T-helper 1 cell treated with Interleukin-12 subunit alpha and Interleukin-12 subunit beta and Interleukin-4 antibody, amounts not matched to agents 30 μg/mL and 1 μg/mL, for 36 hours (primary cell): ENCODE measurements around the gene THSD7B.
"Not testable (repeated sequence)": the region's sequence is repeated elsewhere in the genome, so short reads cannot be mapped to it uniquely, and the experiment has no call there.

ENCODE experiments used
- H3K27ac Mint-ChIP-seq: one replicate; pipeline ENCODE4 v1.8.0; 2021; ENCODE audit warnings: mild to moderate bottlenecking, mixed read lengths
- H3K27me3 Mint-ChIP-seq: one replicate; pipeline ENCODE4 v1.8.0; 2021; ENCODE audit warnings: low read depth, mixed read lengths
- H3K36me3 Mint-ChIP-seq: one replicate; pipeline ENCODE4 v1.8.0; 2021; ENCODE audit warnings: low read depth, mixed read lengths
- H3K4me1 Mint-ChIP-seq: one replicate; pipeline ENCODE4 v1.8.0; 2021; ENCODE audit warnings: low read depth, mixed read lengths
- H3K4me3 Mint-ChIP-seq: one replicate; pipeline ENCODE4 v1.8.0; 2021; ENCODE audit warnings: mild to moderate bottlenecking, moderate library complexity, mixed read lengths
- H3K9me3 Mint-ChIP-seq: one replicate; pipeline ENCODE4 v1.8.0; 2021; ENCODE audit warnings: mixed read lengths

The THSD7B gene

DNA sequence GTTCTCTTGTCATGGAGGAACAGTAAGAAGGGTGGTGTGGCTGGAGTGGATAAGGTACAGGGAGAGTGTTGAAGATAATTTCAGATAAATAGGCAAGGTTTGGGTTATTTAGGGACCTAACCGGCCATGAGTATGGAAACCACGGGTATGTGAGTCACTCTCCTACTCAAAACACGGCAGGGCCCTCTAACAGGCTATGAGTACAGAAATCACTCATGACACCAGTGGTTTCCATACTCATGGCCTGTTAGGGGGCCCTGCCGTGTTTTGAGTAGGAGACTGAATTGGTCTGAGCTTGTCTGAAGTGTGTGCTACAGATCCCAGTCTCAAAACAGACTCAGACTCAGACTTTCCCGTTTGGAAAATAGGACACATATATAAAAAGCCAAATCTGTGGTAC is 770.6 kb downstream of the THSD7B start:
- Mint-ChIP-seq H3K36me3 (no peaks in the 10 kb centered on the region), H3K27me3 (no peaks in the 10 kb centered on the region), H3K27ac (no peak overlapping the region), H3K9me3 (peaks cover 4% of the 10 kb centered on the region), H3K4me3 (no peak overlapping the region), H3K4me1 (no peaks in the 10 kb centered on the region)

DNA sequence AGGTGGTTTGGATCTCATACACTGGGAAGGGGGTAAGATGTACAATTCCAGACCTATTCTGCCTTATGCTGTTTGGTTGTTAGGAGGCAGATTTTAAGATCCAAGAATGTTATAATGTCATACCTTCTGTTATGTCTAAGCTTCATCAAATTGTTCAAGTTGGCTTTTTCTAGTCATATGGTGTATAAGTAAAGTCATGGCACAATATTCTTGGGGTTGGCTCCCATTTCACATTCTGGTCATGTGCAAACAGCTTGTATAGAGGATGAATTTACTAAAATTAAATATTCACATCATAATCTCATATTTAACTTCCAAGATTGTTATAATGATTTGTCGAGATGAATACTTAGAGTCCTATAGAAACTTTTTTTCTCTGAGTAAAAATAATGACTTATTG is 774.0 kb downstream of the THSD7B start:
- Mint-ChIP-seq H3K9me3 (peaks cover 4% of the 10 kb centered on the region), H3K27me3 (no peaks in the 10 kb centered on the region), H3K4me1 (no peaks in the 10 kb centered on the region)

DNA sequence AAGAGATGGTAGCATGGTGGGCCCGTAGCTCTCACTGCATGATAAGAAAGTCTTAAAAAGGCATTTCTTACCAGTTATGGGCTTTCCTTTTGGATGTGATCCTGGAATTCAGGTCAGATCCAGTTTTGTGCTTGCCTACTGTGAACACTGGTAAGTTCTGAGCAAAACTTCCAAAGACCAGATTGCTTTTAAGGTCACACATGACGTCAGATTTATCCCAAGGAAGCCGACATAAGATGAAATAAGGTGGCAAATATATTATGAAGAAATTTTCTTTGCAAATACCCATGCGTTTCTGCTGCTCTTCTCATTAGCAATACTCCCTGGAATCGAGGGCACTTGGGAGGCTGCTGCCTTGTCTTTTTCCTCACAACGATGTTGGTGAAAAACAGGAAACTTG is 782.5 kb downstream of the THSD7B start:
- Mint-ChIP-seq H3K27ac (no peak overlapping the region), H3K4me3 (no peak overlapping the region), H3K27me3 (no peaks in the 10 kb centered on the region), H3K9me3 (peaks cover 6% of the 10 kb centered on the region), H3K4me1 (no peaks in the 10 kb centered on the region), H3K36me3 (no peaks in the 10 kb centered on the region)

More for the DNA sequence above, 774.0 kb downstream of the THSD7B start:
- Mint-ChIP-seq H3K27ac (no peak overlapping the region), H3K36me3 (no peaks in the 10 kb centered on the region), H3K4me3 (no peak overlapping the region)

DNA sequence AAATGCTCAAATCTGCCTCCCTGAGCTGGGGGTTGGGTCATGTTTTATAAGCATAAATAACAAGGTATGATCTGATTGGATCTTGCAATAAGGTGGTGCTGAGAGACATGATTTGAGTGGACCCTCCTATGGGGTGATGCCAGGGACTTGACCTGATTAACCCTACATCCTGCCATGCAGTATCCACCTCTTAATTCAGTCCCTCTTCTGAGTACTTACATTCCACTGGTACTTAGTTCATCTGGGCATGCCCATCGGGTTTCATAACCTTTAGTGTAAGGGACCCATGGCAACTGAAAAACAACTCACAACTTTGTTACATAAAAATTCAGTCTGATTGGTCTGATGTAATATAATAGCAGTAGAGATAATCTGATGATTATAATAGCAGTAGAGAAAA is 801.0 kb downstream of the THSD7B start:
- no peak overlapping the region for H3K4me3 Mint-ChIP-seq
- H3K9me3 Mint-ChIP-seq: peaks cover 5% of the 10 kb centered on the region
- H3K27ac Mint-ChIP-seq: no peak overlapping the region
- no peaks in the 10 kb centered on the region for H3K27me3 Mint-ChIP-seq
- H3K4me1 Mint-ChIP-seq: no peaks in the 10 kb centered on the region
- H3K36me3 Mint-ChIP-seq: no peaks in the 10 kb centered on the region

DNA sequence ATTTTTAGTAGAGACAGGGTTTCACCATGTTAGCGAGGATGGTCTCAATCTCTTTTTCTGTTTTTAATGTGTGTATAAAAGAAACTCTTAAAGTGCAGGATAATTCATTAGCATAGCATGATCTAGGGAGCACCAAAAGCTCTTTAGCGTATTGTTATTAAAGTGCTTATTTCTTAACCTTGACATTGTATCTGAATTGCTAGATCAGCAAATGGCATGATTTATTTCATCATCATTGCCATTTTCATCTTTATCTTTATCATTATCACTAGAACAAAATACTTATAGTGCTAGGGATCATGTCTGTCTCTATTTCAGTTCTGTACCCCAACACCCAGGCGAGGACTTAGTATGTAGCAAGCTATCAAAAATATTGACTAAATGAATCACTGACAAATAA is 805.1 kb downstream of the THSD7B start:
- H3K9me3 Mint-ChIP-seq: peaks cover 5% of the 10 kb centered on the region
- H3K27ac Mint-ChIP-seq: no peak overlapping the region
- H3K36me3 Mint-ChIP-seq: no peaks in the 10 kb centered on the region
- H3K4me3 Mint-ChIP-seq: no peak overlapping the region
- H3K27me3 Mint-ChIP-seq: no peaks in the 10 kb centered on the region
- H3K4me1 Mint-ChIP-seq: no peaks in the 10 kb centered on the region

DNA sequence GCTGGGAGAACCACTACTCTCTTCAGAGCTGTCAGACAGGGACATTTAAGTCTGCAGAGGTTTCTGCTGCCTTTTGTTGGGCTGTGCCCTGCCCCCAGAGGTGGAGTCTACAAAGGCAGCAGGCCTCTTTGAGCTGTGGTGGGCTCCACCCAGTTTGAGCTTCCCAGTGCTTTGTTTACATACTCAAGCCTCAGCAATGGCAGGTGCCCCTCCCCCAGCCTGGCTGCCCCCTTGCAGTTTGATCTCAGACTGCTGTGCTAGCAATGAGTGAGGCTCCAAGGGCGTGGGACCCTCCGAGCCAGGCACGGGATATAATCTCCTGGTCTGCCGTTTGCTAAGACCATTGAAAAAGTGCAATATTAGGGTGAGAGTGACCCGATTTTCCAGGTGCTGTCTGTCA is 822.5 kb downstream of the THSD7B start:
- not testable (repeated sequence) for H3K9me3 Mint-ChIP-seq, H3K27me3 Mint-ChIP-seq, H3K27ac Mint-ChIP-seq, H3K36me3 Mint-ChIP-seq, H3K4me3 Mint-ChIP-seq, H3K4me1 Mint-ChIP-seq

DNA sequence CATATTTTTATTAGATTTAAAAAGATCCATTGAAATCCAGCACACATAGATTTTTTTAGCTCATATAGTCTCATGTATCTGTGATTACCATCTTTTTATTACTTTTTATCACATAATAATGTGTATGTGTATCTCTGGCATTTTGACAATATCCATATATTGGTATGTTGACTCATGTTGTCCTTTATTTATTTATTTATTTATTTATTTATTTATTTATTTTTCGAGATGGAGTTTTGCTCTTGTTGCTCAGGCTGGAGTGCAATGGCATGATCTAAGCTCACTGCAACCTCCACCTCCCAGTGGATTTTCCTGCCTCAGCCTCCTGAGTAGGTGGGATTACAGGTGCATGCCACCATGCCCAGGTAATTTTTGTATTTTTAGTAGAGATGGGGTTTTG is 823.2 kb downstream of the THSD7B start:
- not testable (repeated sequence) for H3K27ac Mint-ChIP-seq, H3K27me3 Mint-ChIP-seq, H3K9me3 Mint-ChIP-seq, H3K4me1 Mint-ChIP-seq, H3K36me3 Mint-ChIP-seq, H3K4me3 Mint-ChIP-seq

DNA sequence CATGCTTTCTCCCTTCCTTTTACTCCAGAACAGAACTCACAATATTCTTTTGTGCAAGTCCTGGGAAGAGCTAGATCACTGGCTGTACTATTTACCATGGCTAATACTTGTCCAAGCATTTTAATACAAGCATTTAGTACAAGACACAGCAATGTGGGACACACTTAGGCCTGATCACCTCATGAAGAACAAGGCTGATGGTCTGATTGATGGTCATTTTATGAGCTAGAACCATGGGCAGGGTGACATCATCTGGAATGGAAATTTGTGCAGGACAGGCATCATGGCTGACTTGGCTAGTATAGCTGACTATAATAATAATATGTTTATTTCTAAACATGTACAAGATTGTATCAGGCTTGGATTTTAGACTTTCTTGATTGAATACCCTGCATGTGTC is 824.8 kb downstream of the THSD7B start:
- Mint-ChIP-seq H3K4me1 (no peaks in the 10 kb centered on the region), H3K36me3 (no peaks in the 10 kb centered on the region), H3K27me3 (no peaks in the 10 kb centered on the region), H3K9me3 (peaks cover 7% of the 10 kb centered on the region), H3K4me3 (no peak overlapping the region), H3K27ac (no peak overlapping the region)

DNA sequence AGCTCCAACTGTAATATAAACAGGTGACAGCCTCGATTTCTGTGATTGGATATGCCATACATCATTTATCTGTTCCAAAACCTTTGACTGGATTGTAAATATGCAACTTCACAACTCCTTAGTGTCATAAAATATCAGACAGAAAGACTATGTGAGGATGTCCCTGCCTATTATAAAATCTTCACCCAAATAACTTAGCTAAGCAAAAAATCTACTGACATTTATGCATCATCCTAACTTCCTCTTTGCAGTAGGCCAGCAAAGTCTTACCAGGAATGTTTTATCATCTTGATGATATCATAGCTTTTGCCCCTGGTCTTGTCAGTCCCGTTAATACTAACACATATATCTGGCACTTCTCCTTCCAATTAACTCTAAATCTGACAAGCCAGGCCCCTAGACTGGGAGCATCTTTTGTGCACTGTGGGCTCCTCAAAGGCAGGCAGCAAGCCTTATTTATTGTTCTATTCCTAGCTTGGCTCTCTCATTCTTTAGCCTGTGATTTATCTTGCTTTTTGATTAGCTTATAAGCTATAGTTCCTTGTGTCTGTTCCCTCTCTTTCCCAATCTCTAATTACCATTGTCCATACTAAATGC is 842.5 kb downstream of the THSD7B start:
- Mint-ChIP-seq H3K9me3 (no peaks in the 10 kb centered on the region), H3K36me3 (no peaks in the 10 kb centered on the region), H3K4me3 (no peak overlapping the region), H3K27ac (no peak overlapping the region), H3K4me1 (no peaks in the 10 kb centered on the region), H3K27me3 (no peaks in the 10 kb centered on the region)

DNA sequence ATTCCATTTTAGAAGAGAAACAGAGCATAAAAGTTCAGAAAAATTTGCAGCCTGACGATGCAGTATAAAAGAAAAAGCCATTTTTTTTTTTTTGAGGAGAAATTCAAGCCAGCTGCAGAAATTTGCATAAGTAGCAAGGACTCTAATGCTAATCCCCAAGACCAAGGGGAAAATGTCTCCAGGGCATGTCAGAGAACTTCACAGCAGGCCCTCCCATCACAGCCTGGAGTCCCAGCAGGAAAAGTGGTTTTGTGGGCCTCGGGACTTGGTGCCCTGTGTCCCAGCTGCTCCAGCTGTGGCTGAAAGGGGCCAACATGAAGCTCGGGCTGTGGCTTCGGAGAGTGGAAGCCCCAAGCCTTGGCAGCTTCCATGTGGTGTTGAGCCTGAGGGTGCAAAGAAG is 873.6 kb downstream of the THSD7B start:
- Mint-ChIP-seq H3K4me1 (no peaks in the 10 kb centered on the region), H3K36me3 (no peaks in the 10 kb centered on the region), H3K27me3 (no peaks in the 10 kb centered on the region), H3K27ac (no peak overlapping the region), H3K9me3 (no peaks in the 10 kb centered on the region), H3K4me3 (no peak overlapping the region)

DNA sequence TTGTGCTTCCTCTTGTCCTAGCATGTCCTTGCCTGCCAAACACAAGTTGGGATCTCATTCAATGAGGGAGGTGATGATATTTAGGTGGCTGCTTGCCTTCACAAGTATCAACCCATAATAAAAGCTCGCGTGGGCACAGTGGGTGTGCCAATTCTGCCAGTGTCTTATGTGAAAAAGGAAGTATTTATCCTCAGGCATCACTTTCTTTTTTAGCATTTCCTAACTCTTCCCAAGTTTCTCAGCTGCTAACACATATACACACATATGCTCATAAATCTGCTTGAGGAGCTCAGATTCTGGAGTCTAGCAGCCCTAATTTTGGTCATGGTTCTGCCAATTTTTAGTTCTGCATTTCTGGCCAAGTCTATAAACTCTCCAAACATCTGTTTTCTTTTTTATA is 879.4 kb downstream of the THSD7B start:
- Mint-ChIP-seq H3K9me3 (no peaks in the 10 kb centered on the region), H3K4me1 (no peaks in the 10 kb centered on the region)

DNA sequence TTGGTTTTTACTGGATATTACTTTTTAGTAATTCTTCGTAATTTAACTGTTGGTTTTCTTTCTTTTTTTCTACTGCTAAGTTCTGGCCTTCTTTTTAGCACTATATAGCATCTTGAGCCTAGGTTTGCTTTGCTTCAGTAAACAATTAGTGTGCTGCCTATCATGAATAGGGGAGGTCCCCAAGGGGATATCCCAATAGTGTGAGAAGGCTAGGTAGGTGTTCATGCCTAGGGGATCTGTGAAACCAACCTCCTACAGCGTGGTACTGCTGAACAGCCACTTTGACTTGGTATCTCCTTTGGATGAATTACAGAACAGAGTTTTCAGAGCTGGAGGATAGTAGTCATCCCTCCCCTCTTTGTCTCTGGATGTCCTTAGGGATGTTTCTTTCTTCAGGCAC is 888.7 kb downstream of the THSD7B start:
- no peaks in the 10 kb centered on the region for H3K4me1 Mint-ChIP-seq
- no peak overlapping the region for H3K4me3 Mint-ChIP-seq
- no peaks in the 10 kb centered on the region for H3K27me3 Mint-ChIP-seq
- no peak overlapping the region for H3K27ac Mint-ChIP-seq
- H3K9me3 Mint-ChIP-seq: no peaks in the 10 kb centered on the region
- H3K36me3 Mint-ChIP-seq: no peaks in the 10 kb centered on the region

More for the DNA sequence above, 879.4 kb downstream of the THSD7B start:
- Mint-ChIP-seq H3K27ac (no peak overlapping the region), H3K4me3 (no peak overlapping the region), H3K27me3 (no peaks in the 10 kb centered on the region), H3K36me3 (no peaks in the 10 kb centered on the region)

DNA sequence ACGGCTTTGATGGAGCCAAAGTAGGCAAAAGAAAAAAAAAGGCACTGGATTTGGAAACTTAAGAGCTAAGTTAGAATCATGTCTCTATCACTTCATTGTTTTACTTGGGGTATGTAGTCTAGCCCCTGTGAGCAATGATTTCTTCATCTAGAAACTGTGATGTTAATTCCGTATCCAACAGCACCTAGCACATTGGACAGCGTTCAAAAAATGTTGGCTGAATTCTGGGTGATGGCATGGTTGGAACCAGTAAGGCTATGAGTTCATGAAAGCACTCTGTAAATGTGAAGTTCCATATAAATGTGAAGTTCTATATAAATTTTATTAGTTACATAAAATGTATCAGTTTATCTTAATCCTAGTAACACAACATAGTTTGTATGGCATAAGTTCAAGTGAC is 890.5 kb downstream of the THSD7B start:
- H3K4me3 Mint-ChIP-seq: no peak overlapping the region
- H3K36me3 Mint-ChIP-seq: no peaks in the 10 kb centered on the region
- no peaks in the 10 kb centered on the region for H3K27me3 Mint-ChIP-seq
- no peaks in the 10 kb centered on the region for H3K4me1 Mint-ChIP-seq
- no peak overlapping the region for H3K27ac Mint-ChIP-seq
- no peaks in the 10 kb centered on the region for H3K9me3 Mint-ChIP-seq

DNA sequence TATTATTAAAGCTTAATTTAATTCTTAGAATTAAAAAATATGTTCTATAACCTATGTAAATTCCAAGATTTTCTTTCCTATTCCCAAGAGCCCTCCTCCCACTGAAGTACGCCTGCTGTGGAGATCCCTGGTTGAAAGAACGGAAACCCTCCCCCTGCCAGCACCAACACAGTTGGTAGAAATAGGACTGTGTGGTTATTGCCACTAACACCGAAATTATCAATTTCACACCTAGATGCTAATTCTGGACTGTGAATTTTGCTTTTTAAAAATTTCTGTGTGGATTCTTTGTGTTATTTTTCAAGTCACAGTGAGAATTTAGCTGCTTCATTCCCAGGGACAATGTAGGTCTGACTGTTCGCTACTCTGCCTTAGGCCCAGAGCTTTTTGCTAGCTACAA is 893.1 kb downstream of the THSD7B start:
- Mint-ChIP-seq H3K4me1 (no peaks in the 10 kb centered on the region), H3K4me3 (no peak overlapping the region), H3K36me3 (no peaks in the 10 kb centered on the region), H3K27ac (no peak overlapping the region), H3K27me3 (no peaks in the 10 kb centered on the region), H3K9me3 (peaks cover 5% of the 10 kb centered on the region)

DNA sequence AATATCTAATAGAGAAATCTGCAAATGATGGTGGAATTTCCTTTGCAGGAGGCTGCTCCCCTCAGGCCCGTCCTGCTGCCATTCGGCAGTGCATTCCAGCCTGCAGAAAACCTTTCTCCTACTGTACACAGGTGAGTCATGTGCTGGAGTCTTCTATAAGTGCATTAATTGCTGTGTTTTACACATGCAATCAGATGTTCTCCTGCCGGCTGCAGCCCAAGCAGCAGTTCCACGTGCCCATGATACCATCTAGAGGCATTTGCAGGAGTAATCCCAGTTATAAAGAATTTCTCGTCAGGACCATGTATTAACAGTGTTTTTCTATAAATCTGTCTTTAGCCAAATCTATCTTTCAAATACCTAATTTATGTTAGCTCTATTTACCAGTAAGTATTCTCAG is 894.3 kb downstream of the THSD7B start:
- Mint-ChIP-seq H3K27ac (no peak overlapping the region), H3K27me3 (no peaks in the 10 kb centered on the region), H3K9me3 (peaks cover 5% of the 10 kb centered on the region), H3K4me3 (no peak overlapping the region), H3K36me3 (no peaks in the 10 kb centered on the region), H3K4me1 (no peaks in the 10 kb centered on the region)

DNA sequence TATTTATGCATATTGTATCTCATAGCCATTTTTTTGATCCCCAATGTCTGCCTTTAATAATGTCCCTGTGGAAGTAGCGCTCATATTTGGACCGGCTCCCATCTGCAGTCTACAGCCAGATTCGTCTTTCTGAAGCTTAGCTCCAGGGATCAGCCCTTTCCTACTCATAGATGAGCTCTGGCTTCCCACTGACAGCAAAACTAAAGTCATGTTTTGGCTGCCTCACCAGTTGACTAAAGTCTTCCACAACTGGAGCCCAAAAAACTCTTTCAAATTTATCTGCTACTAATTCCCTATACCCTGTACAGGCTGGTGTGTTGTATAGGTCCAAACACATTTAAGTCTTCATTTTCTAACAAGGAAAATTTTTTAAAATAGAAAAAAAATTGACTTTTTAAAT is 904.8 kb downstream of the THSD7B start:
- H3K27me3 Mint-ChIP-seq: no peaks in the 10 kb centered on the region
- no peaks in the 10 kb centered on the region for H3K36me3 Mint-ChIP-seq
- no peak overlapping the region for H3K4me3 Mint-ChIP-seq
- H3K27ac Mint-ChIP-seq: no peak overlapping the region
- H3K9me3 Mint-ChIP-seq: no peaks in the 10 kb centered on the region
- H3K4me1 Mint-ChIP-seq: no peaks in the 10 kb centered on the region
